HG03378 (cell line): ENCODE measurements around the gene WNK1.

ENCODE experiments used
- ATAC-seq: cut with Tn5 transposase; IDR thresholded peaks from one replicate; pipeline ENCODE4 v1.9.1; 2021; ENCODE audit warnings: mild to moderate bottlenecking, moderate library complexity; ENCODE audit not compliant: unreplicated experiment

The WNK1 gene

DNA sequence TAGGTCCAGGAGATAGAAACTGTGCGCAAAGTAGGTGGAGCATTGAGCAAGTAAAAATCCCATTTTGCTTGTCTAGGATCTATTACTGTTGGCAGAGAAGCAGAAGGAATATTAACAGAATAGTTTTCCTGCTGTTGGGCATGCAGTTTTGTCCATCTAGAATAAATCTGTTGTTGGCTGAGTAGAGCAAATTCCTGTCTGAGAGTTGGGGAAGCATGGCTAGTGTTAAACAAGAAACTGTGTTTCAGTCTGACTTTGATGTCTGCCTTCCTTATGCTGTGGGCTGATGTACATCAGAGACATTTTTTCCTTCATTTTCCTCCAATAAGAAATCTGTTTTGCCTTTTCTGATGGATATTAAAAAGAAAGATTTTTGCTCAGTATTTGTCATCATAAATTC is 99.0 kb downstream of the WNK1 start:
- no peak for ATAC-seq

DNA sequence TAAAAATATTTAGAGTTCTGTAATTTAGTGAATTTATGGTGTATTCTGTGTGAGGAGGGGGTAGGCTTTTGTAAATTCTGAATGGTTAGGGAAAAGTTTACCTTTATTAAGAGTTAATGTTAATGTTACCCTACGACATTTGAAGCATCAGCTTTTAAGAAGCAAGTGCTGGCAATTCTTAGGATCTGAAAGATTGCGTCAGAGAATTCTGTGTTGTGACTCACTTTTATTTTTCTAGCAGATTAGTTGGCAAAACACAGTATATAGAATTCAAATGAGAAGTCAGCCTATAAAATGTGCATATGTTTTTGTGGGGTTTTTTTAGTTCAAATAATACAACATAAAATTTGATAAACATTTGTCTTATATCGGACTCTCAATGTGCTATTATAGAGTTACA is 99.5 kb downstream of the WNK1 start:
- ATAC-seq = no peak

DNA sequence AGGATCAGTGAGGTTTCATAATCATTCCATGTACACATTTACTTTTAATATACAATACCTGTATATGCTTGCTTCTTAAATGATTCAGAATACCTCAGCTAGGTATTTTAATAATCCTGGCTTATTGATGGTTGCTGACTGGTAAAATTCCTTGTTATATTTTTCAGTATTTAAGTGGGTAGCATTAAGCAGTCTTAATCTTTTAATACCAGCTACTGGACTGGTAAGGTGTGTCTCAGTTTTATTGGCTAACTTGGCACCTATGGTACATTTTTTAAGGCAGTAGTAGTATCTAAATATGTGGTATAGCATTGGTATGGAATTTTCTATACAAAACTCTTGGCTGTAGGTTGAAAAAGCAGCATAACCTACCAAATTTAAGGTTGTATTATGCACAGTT is 100.5 kb downstream of the WNK1 start:
- ATAC-seq = no peak

DNA sequence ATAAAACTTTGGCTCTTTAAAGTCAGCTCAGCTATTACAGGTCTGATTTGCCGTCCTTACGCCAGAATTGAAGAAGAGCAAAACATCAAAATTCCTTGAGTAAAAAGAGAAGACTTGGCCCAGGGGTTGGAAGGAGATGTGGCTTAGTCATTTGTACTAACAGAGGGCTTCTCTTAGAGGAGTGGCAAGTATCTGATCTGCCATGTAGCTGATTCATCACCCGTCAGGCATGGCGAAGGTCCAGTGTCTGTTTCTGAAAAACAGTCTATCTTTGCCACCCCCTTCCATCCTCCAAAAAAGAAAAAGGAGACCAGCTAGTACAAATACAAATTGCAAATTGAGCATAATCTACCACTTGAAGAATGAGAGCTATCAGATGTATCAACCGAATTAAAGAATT is 105.2 kb downstream of the WNK1 start:
- ATAC-seq = no peak

DNA sequence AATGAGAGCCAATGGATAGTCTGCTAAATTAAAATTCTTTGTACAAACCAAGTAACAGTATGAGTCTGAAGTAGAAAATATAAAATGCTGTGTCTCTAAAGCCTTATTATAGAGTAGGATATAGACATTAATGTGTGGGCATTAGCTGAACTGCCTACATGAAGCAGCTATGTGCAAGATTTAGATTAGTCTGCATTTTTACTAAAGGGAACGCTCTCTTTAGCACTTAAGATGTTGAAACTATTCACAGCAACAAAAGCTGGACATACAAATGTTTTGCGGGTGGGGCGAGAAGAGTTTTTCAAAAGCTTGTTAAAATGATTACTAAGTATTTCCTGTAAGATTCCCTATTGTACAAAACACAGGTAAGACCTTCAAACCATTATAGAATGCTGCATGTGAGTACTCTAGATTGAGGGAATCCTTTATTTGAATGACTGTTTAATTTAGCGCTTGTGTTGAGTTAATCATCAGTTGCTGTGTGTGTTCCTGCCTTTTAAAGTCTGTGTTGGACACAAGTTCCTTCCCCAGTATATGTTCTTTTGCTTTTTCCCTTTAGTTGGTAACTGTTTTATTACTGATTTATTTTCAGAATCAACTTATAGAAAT is 110.0 kb downstream of the WNK1 start:
- no peak for ATAC-seq

DNA sequence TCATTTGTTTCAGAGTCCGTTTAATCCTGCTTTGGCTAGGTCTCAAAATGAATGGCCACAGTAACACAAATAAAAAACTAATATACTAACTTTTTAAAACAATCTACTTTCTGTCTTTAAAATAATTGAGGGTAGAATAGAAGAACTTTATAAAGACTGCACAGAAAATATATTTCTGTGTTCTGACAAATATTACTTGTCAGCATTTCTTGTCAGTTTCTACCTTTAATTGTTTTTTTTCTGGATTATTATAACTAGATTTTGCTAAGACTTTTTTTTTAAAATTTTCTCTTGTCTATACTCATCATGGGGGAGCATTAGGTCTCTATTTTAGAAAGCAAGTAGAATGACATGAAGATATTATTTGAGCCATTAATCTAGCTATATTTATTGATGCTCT is 110.9 kb downstream of the WNK1 start:
- no peak for ATAC-seq

DNA sequence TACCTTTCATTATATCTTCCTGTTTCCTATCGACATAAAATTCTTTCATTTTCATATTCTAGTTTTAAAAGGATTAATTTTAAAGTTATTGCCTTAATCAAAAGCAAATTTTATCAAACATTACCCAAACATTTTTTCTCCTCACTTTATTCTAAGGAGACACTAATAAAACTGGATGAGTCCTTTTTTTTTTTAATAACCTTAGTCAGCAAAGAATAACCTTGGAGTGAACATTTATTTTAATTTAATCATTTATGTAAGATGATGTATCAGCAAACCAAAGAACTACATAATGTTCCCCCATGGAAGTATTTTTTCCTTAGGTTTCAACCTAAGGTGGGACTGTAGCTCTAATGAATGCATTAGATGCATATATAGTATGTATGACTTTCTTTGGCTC is 113.2 kb downstream of the WNK1 start:
- no peak for ATAC-seq

DNA sequence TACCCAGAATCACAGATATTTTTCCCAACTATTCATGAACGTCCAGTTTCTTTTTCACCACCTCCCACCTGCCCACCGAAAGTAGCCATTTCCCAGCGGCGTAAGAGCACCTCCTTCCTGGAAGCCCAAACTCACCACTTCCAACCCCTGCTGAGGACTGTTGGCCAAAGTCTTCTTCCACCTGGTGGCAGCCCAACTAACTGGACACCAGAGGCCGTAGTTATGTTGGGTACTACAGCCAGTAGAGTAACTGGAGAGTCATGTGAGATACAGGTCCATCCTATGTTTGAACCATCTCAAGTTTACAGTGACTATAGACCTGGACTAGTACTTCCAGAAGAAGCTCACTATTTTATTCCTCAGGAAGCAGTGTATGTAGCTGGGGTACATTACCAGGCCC is 115.5 kb downstream of the WNK1 start:
- no peak for ATAC-seq

DNA sequence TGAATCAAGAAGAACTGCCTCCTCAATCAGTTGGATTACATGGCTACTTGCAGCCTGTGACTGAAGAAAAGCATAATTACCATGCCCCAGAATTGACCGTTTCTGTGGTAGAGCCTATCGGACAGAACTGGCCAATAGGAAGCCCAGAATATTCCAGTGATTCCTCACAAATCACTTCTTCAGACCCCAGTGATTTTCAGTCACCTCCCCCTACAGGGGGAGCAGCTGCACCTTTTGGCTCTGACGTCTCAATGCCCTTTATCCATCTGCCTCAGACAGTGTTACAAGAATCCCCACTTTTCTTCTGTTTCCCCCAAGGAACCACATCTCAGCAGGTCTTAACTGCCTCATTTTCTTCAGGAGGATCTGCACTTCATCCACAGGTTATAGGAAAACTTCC is 116.3 kb downstream of the WNK1 start:
- no peak for ATAC-seq

DNA sequence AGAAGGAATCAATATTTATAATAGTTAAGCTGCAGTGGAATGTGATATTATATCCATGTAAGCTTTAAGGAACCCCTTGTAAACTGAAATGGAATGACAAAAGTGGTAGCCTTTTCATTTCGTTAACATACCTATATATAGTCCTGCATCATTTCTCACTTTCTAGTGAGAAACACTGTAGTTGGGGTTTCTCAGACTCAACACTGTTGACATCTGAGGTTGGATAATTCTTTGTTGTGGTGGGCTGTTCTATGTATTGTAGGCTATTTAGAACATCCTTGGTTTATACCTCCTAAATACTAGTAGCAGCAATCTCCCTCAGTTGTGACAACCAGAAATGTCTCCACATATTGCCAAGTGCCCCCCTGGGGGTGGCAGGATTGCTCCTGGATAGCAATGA is 118.0 kb downstream of the WNK1 start:
- no peak for ATAC-seq

DNA sequence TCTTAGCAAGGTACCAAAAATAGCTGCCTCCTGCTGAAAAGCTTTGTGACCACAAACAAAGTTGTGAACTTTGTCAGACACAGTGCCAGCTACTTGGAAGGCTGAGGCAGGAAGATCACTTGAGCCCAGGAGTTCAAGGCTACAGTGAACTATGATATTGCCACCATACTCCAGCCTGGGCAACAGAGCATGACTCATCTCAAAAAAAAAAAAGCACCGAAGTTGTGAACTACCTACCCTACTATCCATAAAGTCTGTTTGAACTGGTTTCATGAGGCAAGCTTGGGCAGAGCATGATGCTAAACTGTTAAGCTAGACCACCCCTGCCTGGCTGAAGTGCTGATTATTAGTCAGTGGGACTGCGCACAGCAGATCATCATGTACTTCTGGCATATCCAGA is 121.6 kb downstream of the WNK1 start:
- no peak for ATAC-seq

DNA sequence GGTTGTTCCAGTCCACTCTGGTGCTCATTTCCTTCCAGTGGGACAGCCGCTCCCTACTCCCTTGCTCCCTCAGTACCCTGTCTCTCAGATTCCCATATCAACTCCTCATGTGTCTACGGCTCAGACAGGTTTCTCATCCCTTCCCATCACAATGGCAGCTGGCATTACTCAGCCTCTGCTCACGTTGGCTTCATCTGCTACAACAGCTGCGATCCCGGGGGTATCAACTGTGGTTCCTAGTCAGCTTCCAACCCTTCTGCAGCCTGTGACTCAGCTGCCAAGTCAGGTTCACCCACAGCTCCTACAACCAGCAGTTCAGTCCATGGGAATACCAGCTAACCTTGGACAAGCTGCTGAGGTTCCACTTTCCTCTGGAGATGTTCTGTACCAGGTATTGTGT is 127.3 kb downstream of the WNK1 start:
- no peak for ATAC-seq

DNA sequence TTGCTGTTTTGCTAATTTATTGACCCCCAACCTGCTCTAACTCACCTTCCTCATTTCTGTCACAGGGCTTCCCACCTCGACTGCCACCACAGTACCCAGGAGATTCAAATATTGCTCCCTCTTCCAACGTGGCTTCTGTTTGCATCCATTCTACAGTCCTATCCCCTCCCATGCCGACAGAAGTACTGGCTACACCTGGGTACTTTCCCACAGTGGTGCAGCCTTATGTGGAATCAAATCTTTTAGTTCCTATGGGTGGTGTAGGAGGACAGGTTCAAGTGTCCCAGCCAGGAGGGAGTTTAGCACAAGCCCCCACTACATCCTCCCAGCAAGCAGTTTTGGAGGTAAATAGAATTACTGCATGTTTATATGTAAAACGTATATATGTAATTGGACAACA is 128.3 kb downstream of the WNK1 start:
- no peak for ATAC-seq

DNA sequence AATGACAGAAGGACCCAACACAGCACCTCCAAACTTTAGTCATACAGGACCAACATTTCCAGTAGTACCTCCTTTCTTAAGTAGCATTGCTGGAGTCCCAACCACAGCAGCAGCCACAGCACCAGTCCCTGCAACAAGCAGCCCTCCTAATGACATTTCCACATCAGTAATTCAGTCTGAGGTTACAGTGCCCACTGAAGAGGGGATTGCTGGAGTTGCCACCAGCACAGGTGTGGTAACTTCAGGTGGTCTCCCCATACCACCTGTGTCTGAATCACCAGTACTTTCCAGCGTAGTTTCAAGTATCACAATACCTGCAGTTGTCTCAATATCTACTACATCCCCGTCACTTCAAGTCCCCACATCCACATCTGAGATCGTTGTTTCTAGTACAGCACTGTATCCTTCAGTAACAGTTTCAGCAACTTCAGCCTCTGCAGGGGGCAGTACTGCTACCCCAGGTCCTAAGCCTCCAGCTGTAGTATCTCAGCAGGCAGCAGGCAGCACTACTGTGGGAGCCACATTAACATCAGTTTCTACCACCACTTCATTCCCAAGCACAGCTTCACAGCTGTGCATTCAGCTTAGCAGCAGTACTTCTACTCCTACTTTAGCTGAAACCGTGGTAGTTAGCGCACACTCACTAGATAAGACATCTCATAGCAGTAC is 132.5 kb downstream of the WNK1 start:
- ATAC-seq = no peak

DNA sequence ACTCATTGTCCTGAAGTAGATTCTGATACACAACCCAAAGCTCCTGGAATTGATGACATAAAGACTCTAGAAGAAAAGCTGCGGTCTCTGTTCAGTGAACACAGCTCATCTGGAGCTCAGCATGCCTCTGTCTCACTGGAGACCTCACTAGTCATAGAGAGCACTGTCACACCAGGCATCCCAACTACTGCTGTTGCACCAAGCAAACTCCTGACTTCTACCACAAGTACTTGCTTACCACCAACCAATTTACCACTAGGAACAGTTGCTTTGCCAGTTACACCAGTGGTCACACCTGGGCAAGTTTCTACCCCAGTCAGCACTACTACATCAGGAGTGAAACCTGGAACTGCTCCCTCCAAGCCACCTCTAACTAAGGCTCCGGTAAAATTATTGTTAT is 133.3 kb downstream of the WNK1 start:
- ATAC-seq = no peak

DNA sequence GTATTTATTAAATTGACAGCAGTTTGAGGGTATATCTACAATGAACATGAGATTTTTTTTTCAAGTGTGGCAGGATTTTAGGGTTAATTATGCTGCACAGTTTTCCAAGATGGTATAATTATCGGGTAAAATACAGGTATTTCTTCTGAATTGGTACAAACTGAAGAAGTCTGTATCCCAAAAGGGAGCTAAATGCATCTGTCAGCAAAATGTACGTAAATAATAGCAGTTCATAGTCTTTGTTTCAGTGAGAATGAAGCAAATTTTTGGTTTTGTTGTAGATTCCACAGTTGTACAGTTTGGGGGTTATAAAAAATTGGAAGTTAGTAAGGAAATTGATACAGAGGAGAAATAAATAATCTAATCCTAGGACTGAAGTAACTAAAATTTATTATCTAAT is 133.8 kb downstream of the WNK1 start:
- ATAC-seq = no peak

DNA sequence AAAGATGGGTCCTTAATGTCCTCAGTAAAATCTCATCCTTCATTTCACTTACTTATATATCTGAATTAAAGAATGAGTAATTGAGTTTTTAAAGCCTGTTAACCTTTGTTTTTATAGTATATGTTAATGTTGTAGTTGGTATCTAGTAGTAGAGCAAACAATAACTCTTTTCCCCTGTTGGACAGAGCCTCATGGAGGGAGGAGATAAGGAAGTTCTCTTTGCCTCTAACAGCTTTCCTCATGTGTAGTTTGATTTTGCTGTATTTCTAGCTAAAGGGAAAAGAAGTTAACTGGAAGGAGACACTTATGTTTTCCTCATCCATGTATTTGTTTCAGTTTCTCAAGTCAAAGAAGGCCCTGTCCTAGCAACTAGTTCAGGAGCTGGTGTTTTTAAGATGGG is 141.8 kb downstream of the WNK1 start:
- no peak for ATAC-seq

DNA sequence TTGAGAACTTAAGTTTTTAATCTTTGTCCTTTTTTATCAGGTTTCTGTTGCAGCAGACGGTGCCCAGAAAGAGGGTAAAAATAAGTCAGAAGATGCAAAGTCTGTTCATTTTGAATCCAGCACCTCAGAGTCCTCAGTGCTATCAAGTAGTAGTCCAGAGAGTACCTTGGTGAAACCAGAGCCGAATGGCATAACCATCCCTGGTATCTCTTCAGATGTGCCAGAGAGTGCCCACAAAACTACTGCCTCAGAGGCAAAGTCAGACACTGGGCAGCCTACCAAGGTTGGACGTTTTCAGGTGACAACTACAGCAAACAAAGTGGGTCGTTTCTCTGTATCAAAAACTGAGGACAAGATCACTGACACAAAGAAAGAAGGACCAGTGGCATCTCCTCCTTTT is 143.7 kb downstream of the WNK1 start:
- ATAC-seq = no peak

DNA sequence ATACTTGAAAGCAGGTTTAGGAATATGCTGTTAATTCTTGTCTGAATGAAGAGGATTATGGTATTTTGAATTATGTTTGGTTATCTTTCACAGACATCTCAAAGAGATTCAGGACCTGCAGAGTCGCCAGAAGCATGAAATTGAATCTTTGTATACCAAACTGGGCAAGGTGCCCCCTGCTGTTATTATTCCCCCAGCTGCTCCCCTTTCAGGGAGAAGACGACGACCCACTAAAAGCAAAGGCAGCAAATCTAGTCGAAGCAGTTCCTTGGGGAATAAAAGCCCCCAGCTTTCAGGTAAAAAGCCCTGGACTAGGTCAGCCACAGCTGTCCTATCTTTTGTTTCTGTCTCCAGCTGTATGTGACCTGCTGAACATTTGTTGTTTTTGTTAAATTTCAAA is 145.0 kb downstream of the WNK1 start:
- ATAC-seq = no peak

DNA sequence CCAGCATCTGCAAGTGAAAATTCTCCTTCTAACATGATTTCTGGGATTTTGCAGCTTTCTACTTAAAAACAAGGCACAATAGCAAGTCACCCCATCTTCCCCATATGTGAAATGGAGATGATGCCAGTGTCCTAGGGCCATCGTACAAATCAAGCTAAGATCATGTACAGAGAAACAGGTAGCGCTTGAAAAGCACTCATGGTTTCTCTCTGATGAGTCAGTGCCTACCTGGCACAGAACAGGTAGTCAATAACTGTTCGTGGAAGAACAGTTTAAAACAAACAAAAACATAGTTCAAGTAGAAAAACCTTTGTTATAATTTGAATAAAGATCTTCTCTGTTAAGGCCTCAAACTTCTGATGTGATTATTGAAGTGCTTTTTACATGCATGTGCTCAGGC is 150.2 kb downstream of the WNK1 start:
- ATAC-seq = no peak

DNA sequence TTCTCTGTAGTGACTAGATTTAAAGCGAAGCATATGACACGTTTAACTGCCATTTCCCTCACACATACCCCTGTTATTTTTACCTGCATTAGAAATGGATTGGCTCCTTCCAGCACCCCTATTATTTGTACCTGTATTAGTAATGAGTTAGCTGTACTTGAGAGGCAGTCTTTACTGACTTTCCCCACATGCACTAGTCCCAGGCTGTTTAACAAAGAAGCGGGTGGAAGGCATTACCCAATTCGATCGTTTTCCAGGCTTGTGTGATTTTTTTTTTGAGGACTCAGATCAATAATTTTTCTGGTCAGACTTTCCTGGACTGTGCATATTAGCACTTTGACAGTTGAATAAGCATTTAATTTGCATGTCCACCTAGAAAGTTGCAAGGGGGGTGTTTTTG is 150.7 kb downstream of the WNK1 start:
- no peak for ATAC-seq

DNA sequence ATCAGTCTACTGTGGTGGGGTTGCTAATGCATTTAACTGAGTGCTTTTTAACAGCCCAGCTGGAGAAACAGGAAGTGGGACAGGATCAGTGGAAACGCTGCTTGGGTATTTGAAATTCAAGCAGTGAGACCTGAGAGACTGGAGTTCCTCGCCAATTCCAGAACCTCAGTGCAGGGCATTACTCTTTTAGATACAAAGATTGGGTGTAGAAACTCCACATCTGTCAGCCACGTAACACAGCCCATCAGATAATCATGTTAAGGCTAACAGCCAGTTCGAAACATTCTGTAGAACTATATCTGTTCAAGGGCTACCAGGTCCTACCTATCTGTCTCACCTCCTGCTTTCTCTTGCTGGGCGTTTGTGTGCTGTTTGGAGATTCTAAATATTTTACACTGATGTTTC is 151.6 kb downstream of the WNK1 start:
- ATAC-seq = no peak
